ENCODE results near the gene RSBN1L. TPM values are rescaled to one million over a fixed set of nuclear protein-coding genes. Genes with fewer than 3 reads are reported as not detected.

The RSBN1L gene
- total RNA-seq, 1 experiment from 2014 or later = 23.2 TPM

GRCh38 chr7:77696643-77697534, 630 bp downstream of the RSBN1L start:
- peak overlapping the region; percentile 97 for H3K4me3 ChIP-seq (ENCODE audit: low read depth, low read length, poor library complexity, severe bottlenecking)
- intact Hi-C loops (cut with micrococcal nuclease; ENCODE audit: unreplicated experiment) = loop anchor here (5.0 kb wide), 2 partner anchors 45 to 60 kb away; no protein-coding TSS in a partner anchor
- no peaks in the 10 kb centered on the region for H3K27me3 ChIP-seq (replicated peaks; ENCODE audit: insufficient read depth, low read depth, low read length, poor library complexity)
- DNase-seq (ENCODE audit: low spot score) = peak; percentile 74
- TF ChIP-seq CTCF (conservative IDR thresholded peaks at IDR 0.05; ENCODE audit: low read depth, low read length) = no peak
- TF ChIP-seq EZH2 (IDR thresholded peaks at IDR 0.05; ENCODE audit: borderline replicate concordance, low read depth, low read length, poor library complexity, severe bottlenecking) = no peak
- H3K4me1 ChIP-seq (ENCODE audit: insufficient read depth, low read length, poor library complexity, severe bottlenecking) = peaks cover 15% of the 10 kb centered on the region
- no peaks in the 10 kb centered on the region for H3K9me3 ChIP-seq (ENCODE audit: low read depth, low read length, poor library complexity, severe bottlenecking)
- ChIA-PET CTCF (interaction anchor here (1.4 kb wide), 1 partner anchor 45 kb away, joined by 3 read pairs; no protein-coding TSS in a partner anchor), POLR2A (ENCODE audit: low non-redundant PET) (no interaction called here)
- H3K27ac ChIP-seq (ENCODE audit: low read depth, low read length, poor library complexity, severe bottlenecking) = peak overlapping the region; percentile 94
- H3K36me3 ChIP-seq (ENCODE audit: insufficient read depth, low read length, poor library complexity, severe bottlenecking) = peaks cover 4% of the 10 kb centered on the region
- BruUV-seq (replicated peaks) = no TSS peak

- no peaks in the 10 kb centered on the region for H3K9me3 ChIP-seq (ENCODE audit: low read depth, low read length, poor library complexity, severe bottlenecking)
- H3K4me3 ChIP-seq (ENCODE audit: low read depth, low read length, poor library complexity, severe bottlenecking) = peak overlapping the region; percentile 97
- H3K36me3 ChIP-seq (ENCODE audit: insufficient read depth, low read length, poor library complexity, severe bottlenecking) = peaks cover 4% of the 10 kb centered on the region
- ChIA-PET CTCF (interaction anchor here (1.4 kb wide), 1 partner anchor 45 kb away, joined by 3 read pairs; no protein-coding TSS in a partner anchor), POLR2A (ENCODE audit: low non-redundant PET) (no interaction called here)
- intact Hi-C loops (cut with micrococcal nuclease; ENCODE audit: unreplicated experiment) = loop anchor here (5.0 kb wide), 2 partner anchors 45 to 60 kb away; no protein-coding TSS in a partner anchor
- H3K27me3 ChIP-seq (replicated peaks; ENCODE audit: insufficient read depth, low read depth, low read length, poor library complexity) = no peaks in the 10 kb centered on the region
- peak overlapping the region; percentile 94 for H3K27ac ChIP-seq (ENCODE audit: low read depth, low read length, poor library complexity, severe bottlenecking)
- TSS peak; percentile 32 for BruUV-seq (replicated peaks)
- DNase-seq (ENCODE audit: low spot score) = no peak
- peaks cover 15% of the 10 kb centered on the region for H3K4me1 ChIP-seq (ENCODE audit: insufficient read depth, low read length, poor library complexity, severe bottlenecking)
- TF ChIP-seq EZH2 (IDR thresholded peaks at IDR 0.05; ENCODE audit: borderline replicate concordance, low read depth, low read length, poor library complexity, severe bottlenecking) (no peak), CTCF (conservative IDR thresholded peaks at IDR 0.05; ENCODE audit: low read depth, low read length) (no peak)
These were observed 1.2 kb downstream of the RSBN1L start for GRCh38 chr7:77697535-77697831.

GRCh38 chr7:77698042-77698625, 1.9 kb downstream of the RSBN1L start:
- peaks cover 4% of the 10 kb centered on the region for H3K36me3 ChIP-seq (ENCODE audit: insufficient read depth, low read length, poor library complexity, severe bottlenecking)
- peaks cover 15% of the 10 kb centered on the region for H3K4me1 ChIP-seq (ENCODE audit: insufficient read depth, low read length, poor library complexity, severe bottlenecking)
- ChIA-PET CTCF (interaction anchor here (0.6 kb wide), 1 partner anchor 31 kb away, joined by 3 read pairs; no protein-coding TSS in a partner anchor), POLR2A (ENCODE audit: low non-redundant PET) (interaction anchor here (0.6 kb wide), 1 partner anchor 151 kb away, joined by 3 read pairs; no protein-coding TSS in a partner anchor)
- intact Hi-C loops (cut with micrococcal nuclease; ENCODE audit: unreplicated experiment) = loop anchor here (5.0 kb wide), 2 partner anchors 44 to 59 kb away; no protein-coding TSS in a partner anchor
- BruUV-seq (replicated peaks) = no TSS peak
- H3K27ac ChIP-seq (ENCODE audit: low read depth, low read length, poor library complexity, severe bottlenecking) = peak overlapping the region; percentile 94
- H3K9me3 ChIP-seq (ENCODE audit: low read depth, low read length, poor library complexity, severe bottlenecking) = no peaks in the 10 kb centered on the region
- H3K27me3 ChIP-seq (replicated peaks; ENCODE audit: insufficient read depth, low read depth, low read length, poor library complexity) = no peaks in the 10 kb centered on the region
- peak overlapping the region; percentile 97 for H3K4me3 ChIP-seq (ENCODE audit: low read depth, low read length, poor library complexity, severe bottlenecking)
- DNase-seq (ENCODE audit: low spot score) = no peak
- TF ChIP-seq EZH2 (IDR thresholded peaks at IDR 0.05; ENCODE audit: borderline replicate concordance, low read depth, low read length, poor library complexity, severe bottlenecking) = no peak
